GM12878 (cell line): Measurements from ENCODE around the gene SMIM35. TPM values are rescaled to one million over a fixed set of nuclear protein-coding genes. Genes with fewer than 3 reads are reported as not detected.

Experiments used
- ATAC-seq: fragments of 200-7000 bp; cut with Tn5 transposase; 3 replicates; pipeline ENCODE4 v1.9.1; 2020; ENCODE audit warnings: mild to moderate bottlenecking, moderate library complexity
- BruUV-seq: library from RNA; stranded (reverse); fragments of 400-500 nt; replicated peaks from 2 replicates; lab custom pipeline; 2021; lab: Mats Ljungman, UMichigan
- CTCF ChIA-PET: fragments of 300-600 bp; sonication (Branson Sonifier 250); formaldehyde crosslinking; extraction: SDS; loops from one replicate; lab custom pipeline; 2021; ENCODE audit warnings: inconsistent platforms; lab: Yijun Ruan, JAX
- POLR2A ChIA-PET: fragments of 350-600 bp; formaldehyde crosslinking; extraction: SDS; loops from one replicate; lab custom pipeline; 2021; ENCODE audit warnings: inconsistent platforms; lab: Charles Lee
- RAD21 ChIA-PET: fragments of 300-600 bp; sonication (Branson Sonifier 250); formaldehyde crosslinking; loops from one replicate; lab custom pipeline; 2023; ENCODE audit warnings: antibody characterized with exemption; ENCODE audit not compliant: unreplicated experiment; lab: Charles Lee
- SMC1A ChIA-PET: fragments of 300-600 bp; sonication (Branson Sonifier 250); formaldehyde crosslinking; loops from one replicate; lab custom pipeline; 2023; ENCODE audit not compliant: unreplicated experiment, uncharacterized antibody; lab: Charles Lee
- DNase-seq: peaks from one replicate; pipeline ENCODE4 v3.0.0-alpha.2; 2011; ENCODE audit warnings: low read depth, low spot score
- FAIRE-seq: peaks from 3 replicates; lab custom pipeline; 2011; peaks lifted over from hg19 to GRCh38; lab: Jason Lieb, UNC
- H2AFZ ChIP-seq: 2 replicates; pipeline ENCODE4 v1.6.0; 2011; ENCODE audit warnings: low read depth, low read length, control low read depth; ENCODE audit not compliant: control insufficient read depth
- H3K27ac ChIP-seq: 2 replicates; pipeline ENCODE4 v1.5.1; 2011; ENCODE audit warnings: control low read depth; ENCODE audit not compliant: control insufficient read depth, insufficient read depth
- H3K27me3 ChIP-seq, 2 experiments: replicated peaks in 1 of 2; 2 replicates each; pipeline versions ENCODE4 v1.6.0 to v1.6.1; 2011; ENCODE audit warnings: low read length in 1 of 2; ENCODE audit not compliant: control insufficient read depth in 2 of 2, insufficient read depth in 2 of 2
- H3K36me3 ChIP-seq, 2 experiments: 2 replicates each; pipeline ENCODE4 v1.5.1; 2011; ENCODE audit warnings: low read length in 1 of 2; ENCODE audit not compliant: control insufficient read depth in 2 of 2, insufficient read depth in 2 of 2
- H3K4me1 ChIP-seq: 2 replicates; pipeline ENCODE4 v1.6.1; 2011; ENCODE audit warnings: mild to moderate bottlenecking, low read length, moderate library complexity, mixed read lengths; ENCODE audit not compliant: control insufficient read depth, insufficient read depth
- H3K4me2 ChIP-seq: 2 replicates; pipeline ENCODE4 v1.6.0; 2011; ENCODE audit warnings: control low read depth; ENCODE audit not compliant: control insufficient read depth, insufficient read depth
- H3K4me3 ChIP-seq: fragments of 200-600 bp; sonication (generic); 2 replicates; pipeline ENCODE4 v1.5.1; 2016
- H3K79me2 ChIP-seq: 2 replicates; pipeline ENCODE4 v1.6.0; 2011; ENCODE audit warnings: low read length; ENCODE audit not compliant: control insufficient read depth, insufficient read depth
- H3K9ac ChIP-seq: 2 replicates; pipeline ENCODE4 v1.8.0; 2011; ENCODE audit warnings: low read length, control low read depth, mixed read lengths; ENCODE audit not compliant: control insufficient read depth, insufficient read depth
- H3K9me3 ChIP-seq: replicated peaks from 3 replicates; pipeline ENCODE4 v1.5.1; 2011; ENCODE audit warnings: mild to moderate bottlenecking, low read length; ENCODE audit not compliant: control insufficient read depth, insufficient read depth
- H4K20me1 ChIP-seq: 2 replicates; pipeline ENCODE4 v1.6.0; 2011; ENCODE audit not compliant: control insufficient read depth, insufficient read depth
- CBX3 ChIP-seq: fragments of 200-600 bp; sonication (generic); IDR thresholded peaks from 2 replicates; pipeline ENCODE4 v1.6.1; 2016; ENCODE audit warnings: low read depth, borderline replicate concordance
- CTCF ChIP-seq, 3 experiments: IDR thresholded peaks in 2 of 3; conservative IDR thresholded peaks in 1 of 3; 2 replicates each; pipeline ENCODE4 v1.5.1; 2011; ENCODE audit warnings: low read depth in 3 of 3, low read length in 3 of 3, mild to moderate bottlenecking in 3 of 3, control low read depth in 2 of 3, moderate library complexity in 2 of 3, inconsistent platforms in 1 of 3, mixed read lengths in 1 of 3; ENCODE audit not compliant: control insufficient read depth in 2 of 3, insufficient read depth in 1 of 3; ENCODE audit errors: extremely low read depth in 1 of 3
- EP300 ChIP-seq, 2 experiments: fragments of 150-350 bp in 1 of 2; IDR thresholded peaks; 2 replicates each; pipeline ENCODE4 v1.6.1; 2011 to 2012; ENCODE audit warnings: low read depth in 2 of 2, low read length in 2 of 2, borderline replicate concordance in 1 of 2, improper control_type of control experiment in 1 of 2, inconsistent platforms in 1 of 2; ENCODE audit not compliant: control insufficient read depth in 1 of 2
- ETV6 ChIP-seq, 2 experiments: fragments of 450-650 bp in 1 of 2; IDR thresholded peaks in 1 of 2; conservative IDR thresholded peaks in 1 of 2; 2 replicates each; pipeline ENCODE4 v1.6.1; 2014; ENCODE audit warnings: antibody characterized with exemption in 1 of 2, borderline replicate concordance in 1 of 2, low read depth in 1 of 2, mild to moderate bottlenecking in 1 of 2, moderate library complexity in 1 of 2
- MTA3 ChIP-seq: IDR thresholded peaks from 2 replicates; pipeline ENCODE4 v1.6.1; 2012; ENCODE audit warnings: low read length, inconsistent platforms, borderline replicate concordance
- MXI1 ChIP-seq: fragments of 150-350 bp; IDR thresholded peaks from 2 replicates; pipeline ENCODE4 v1.6.1; 2011; ENCODE audit warnings: low read depth, mild to moderate bottlenecking, inconsistent platforms, low read length, improper control_type of control experiment
- NBN ChIP-seq: fragments of 450-650 bp; IDR thresholded peaks from 2 replicates; pipeline ENCODE4 v1.6.1; 2016
- NKRF ChIP-seq: fragments of 450-650 bp; conservative IDR thresholded peaks from 2 replicates; pipeline ENCODE4 v1.6.1; 2017; ENCODE audit warnings: mild to moderate bottlenecking, moderate library complexity
- NR2C1 ChIP-seq: fragments of 450-650 bp; IDR thresholded peaks from 2 replicates; pipeline ENCODE4 v1.6.1; 2017; ENCODE audit warnings: antibody characterized with exemption, mild to moderate bottlenecking, moderate library complexity
- PAX8 ChIP-seq: fragments of 450-650 bp; IDR thresholded peaks from 2 replicates; pipeline ENCODE4 v1.6.1; 2017; ENCODE audit warnings: mild to moderate bottlenecking, moderate library complexity
- POLR2A ChIP-seq: IDR thresholded peaks from 2 replicates; pipeline ENCODE4 v1.6.1; 2011; ENCODE audit warnings: low read depth, mild to moderate bottlenecking, low read length
- POLR2AphosphoS2 ChIP-seq: IDR thresholded peaks from 2 replicates; pipeline ENCODE4 v1.6.1; 2011; ENCODE audit warnings: low read depth, mild to moderate bottlenecking, low read length, improper control_type of control experiment, moderate library complexity
- RELA ChIP-seq: fragments of 450-650 bp; IDR thresholded peaks from 2 replicates; pipeline ENCODE4 v1.8.0; 2014; ENCODE audit warnings: borderline replicate concordance; ENCODE audit not compliant: partially characterized antibody
- SP1 ChIP-seq: IDR thresholded peaks from one replicate; pipeline ENCODE4 v1.6.1; 2011; ENCODE audit warnings: low read depth, low read length
- TCF12 ChIP-seq: IDR thresholded peaks from 2 replicates; pipeline ENCODE4 v1.6.1; 2011; ENCODE audit warnings: low read depth, mild to moderate bottlenecking, low read length
- WRNIP1 ChIP-seq: IDR thresholded peaks from 2 replicates; pipeline ENCODE4 v1.6.1; 2011; ENCODE audit warnings: low read depth, low read length, improper control_type of control experiment, borderline replicate concordance
- ZBED1 ChIP-seq: IDR thresholded peaks from 2 replicates; pipeline ENCODE4 v1.6.1; 2016; ENCODE audit warnings: borderline replicate concordance
- ZBTB11 ChIP-seq: fragments of 450-650 bp; formaldehyde crosslinking; IDR thresholded peaks from 2 replicates; pipeline ENCODE4 v1.5.0; 2022; ENCODE audit warnings: mild to moderate bottlenecking, missing genetic modification characterization
- ZNF24 ChIP-seq: fragments of 450-650 bp; IDR thresholded peaks from 2 replicates; pipeline ENCODE4 v1.6.1; 2017; ENCODE audit warnings: antibody characterized with exemption, mild to moderate bottlenecking
- WGBS: methylation state at CpG from one replicate; pipeline ENCODE4 v1.1.6; 2016; ENCODE audit warnings: low lambda C conversion rate; ENCODE audit not compliant: insufficient replicate concordance, insufficient coverage; ENCODE audit errors: missing lambda C conversion rate; 5-methylcytosine and 5-hydroxymethylcytosine counted together
- in situ Hi-C: fragments of 300-500 bp; cut with MboI; formaldehyde crosslinking; loops from 9 replicates; pipeline ENCODE4 v1.14.3; 2018; ENCODE audit warnings: mixed read lengths
- intact Hi-C: fragments of 100-400 bp; cut with micrococcal nuclease; formaldehyde crosslinking; loops from one replicate; pipeline ENCODE4 v1.14.2; 2022; ENCODE audit not compliant: unreplicated experiment
- polyA plus RNA-seq, 11 experiments: library from polyadenylated mRNA; depleted of rRNA in 4 of 11; unstranded in 6 of 11; stranded (reverse) in 5 of 11; fragments of >200 nt; fragmentation: Nextera tagmentation in 4 of 11; fragmentation: Illumina TruSeq in 1 of 11; extraction: Ambion mirVana in 4 of 11; extraction: Trizol in 1 of 11; gene quantifications; 1 replicate in 1 of 11; 2 replicates in 10 of 11; pipeline versions ENCODE4 v1.2.1 to v1.2.3, GENCODE V29; 2011 to 2016; ENCODE audit warnings: inconsistent platforms in 2 of 11, missing spikeins in 2 of 11, low read depth in 1 of 11
- total RNA-seq, 4 experiments: library from RNA; depleted of rRNA in 3 of 4; stranded (reverse); fragments of >200 nt in 3 of 4; fragmentation: Illumina TruSeq in 1 of 4; extraction: Trizol in 1 of 4; gene quantifications; 2 replicates each; pipeline versions ENCODE4 v1.2.1 to v1.2.3, GENCODE V29; 2013 to 2021

SMIM35 gene
- total and polyA plus RNA-seq, 10 of the 15 experiments (the other 5 are each of a cell fraction or from before 2014, with no cell fraction given): 0.02 to 1.1 (median 0.05) TPM; not detected in 5

GRCh38 chr11:118027694-118028093 is 59.1 kb downstream of the SMIM35 start:
- no peaks in the 10 kb centered on the region for H3K79me2 ChIP-seq
- RAD21 ChIA-PET: no interaction called here
- CTCF ChIA-PET: interaction anchor here (0.8 to 1.0 kb wide), 2 partner anchors 25 to 74 kb away, joined by 3 read pairs; no protein-coding TSS in a partner anchor
- POLR2A ChIA-PET: no interaction called here
- intact Hi-C loops (no loop called here), in situ Hi-C loops (no loop called here)
- no peak for ATAC-seq
- SMC1A ChIA-PET: interaction anchor here (0.8 kb wide), 1 partner anchor 81 kb away, joined by 4 read pairs; no protein-coding TSS in a partner anchor
- BruUV-seq: no TSS peak
- no peak overlapping the region for H3K9ac ChIP-seq
- 54% methylated on average over 4 of the region's 4 CpGs for WGBS
- DNase-seq: no peak
- H3K4me3 ChIP-seq: no peak overlapping the region
- H3K27me3 ChIP-seq: no peaks in the 10 kb centered on the region
- H3K9me3 ChIP-seq: no peaks in the 10 kb centered on the region; the same call in 2 of the 3 replicates
- no peak overlapping the region for H3K4me2 ChIP-seq
- H2AFZ ChIP-seq: no peak overlapping the region
- no peaks in the 10 kb centered on the region for H3K4me1 ChIP-seq
- no peaks in the 10 kb centered on the region for H4K20me1 ChIP-seq
- no peaks in the 10 kb centered on the region for H3K36me3 ChIP-seq
- no peak overlapping the region for H3K27ac ChIP-seq
- no peak for FAIRE-seq
- TF ChIP-seq MXI1 (no peak), ZNF24 (no peak), WRNIP1 (no peak), RELA (no peak), MTA3 (no peak), NKRF (no peak), POLR2A (no peak), CTCF (IDR thresholded peaks at IDR 0.05 in 2 of 3, conservative IDR thresholded peaks at IDR 0.05 in 1 of 3; ENCODE audit: control insufficient read depth in 2 of 3, extremely low read depth in 1 of 3, insufficient read depth in 1 of 3, low read depth in 3 of 3, low read length in 3 of 3) (no peak), NBN (no peak), POLR2AphosphoS2 (no peak), NR2C1 (no peak), CBX3 (no peak), TCF12 (no peak), ZBED1 (no peak), SP1 (no peak), EP300 (IDR thresholded peaks at IDR 0.05; ENCODE audit: borderline replicate concordance in 1 of 2, control insufficient read depth in 1 of 2, low read depth in 2 of 2, low read length in 2 of 2) (no peak), ZBTB11 (CRISPR knock-in tag) (no peak), ETV6 (conservative IDR thresholded peaks at IDR 0.05 in 1 of 2, IDR thresholded peaks at IDR 0.05 in 1 of 2; ENCODE audit: borderline replicate concordance in 1 of 2, low read depth in 1 of 2) (no peak), PAX8 (no peak)
